Mononuclear cell (primary cell): Measurements from ENCODE around the gene PHOSPHO1. TPM values are rescaled to one million over a fixed set of nuclear protein-coding genes. Genes with fewer than 3 reads are reported as not detected.

Experiments
- H3K27me3 ChIP-seq: 2 replicates; pipeline ENCODE4 v1.6.0; 2011; ENCODE audit warnings: low read length, control low read depth; ENCODE audit not compliant: insufficient read depth
- H3K4me1 ChIP-seq: 2 replicates; pipeline ENCODE4 v1.5.1; 2011; ENCODE audit warnings: mild to moderate bottlenecking, low read length, control low read depth; ENCODE audit not compliant: insufficient read depth
- H3K4me3 ChIP-seq: 2 replicates; pipeline ENCODE4 v1.5.1; 2011; ENCODE audit warnings: mild to moderate bottlenecking, low read length, moderate library complexity
- H3K9me3 ChIP-seq: 2 replicates; pipeline ENCODE4 v1.5.1; 2011; ENCODE audit warnings: low read depth, mild to moderate bottlenecking, control low read depth, low read length
- total RNA-seq: library from RNA; depleted of rRNA; stranded (reverse); fragments of >200 nt; gene quantifications from one replicate; pipeline ENCODE4 v1.2.3, GENCODE V29; 2012

The PHOSPHO1 gene
- total RNA-seq, 1 donor, result 0.21 TPM

GRCh38 chr17:49229805-49230600 is 584 bp downstream of the PHOSPHO1 start:
- H3K27me3 ChIP-seq, result peaks cover 26% of the 10 kb centered on the region
- peak overlapping the region; percentile 57 for H3K4me3 ChIP-seq
- peaks cover 49% of the 10 kb centered on the region for H3K4me1 ChIP-seq
- H3K9me3 ChIP-seq, result no peaks in the 10 kb centered on the region

- H3K4me1 ChIP-seq, result peaks cover 52% of the 10 kb centered on the region
- no peaks in the 10 kb centered on the region for H3K9me3 ChIP-seq
- H3K4me3 ChIP-seq, result peak overlapping the region; percentile 57
- peaks cover 32% of the 10 kb centered on the region for H3K27me3 ChIP-seq
Observed at GRCh38 chr17:49229076-49229804, 1.3 kb downstream of the PHOSPHO1 start.

GRCh38 chr17:49227436-49228261 is 2.9 kb downstream of the PHOSPHO1 start:
- Histone ChIP-seq H3K4me3 (no peak overlapping the region), H3K4me1 (peaks cover 68% of the 10 kb centered on the region), H3K27me3 (peaks cover 32% of the 10 kb centered on the region), H3K9me3 (no peaks in the 10 kb centered on the region)

- Histone ChIP-seq H3K9me3 (no peaks in the 10 kb centered on the region), H3K4me1 (peaks cover 69% of the 10 kb centered on the region), H3K27me3 (peaks cover 32% of the 10 kb centered on the region), H3K4me3 (no peak overlapping the region)
Observed at GRCh38 chr17:49226771-49227435, 3.7 kb downstream of the PHOSPHO1 start.

- Histone ChIP-seq H3K9me3 (no peaks in the 10 kb centered on the region), H3K27me3 (peaks cover 26% of the 10 kb centered on the region), H3K4me1 (peaks cover 58% of the 10 kb centered on the region), H3K4me3 (no peak overlapping the region)
Observed at GRCh38 chr17:49225554-49226236, 4.9 kb downstream of the PHOSPHO1 start.

- Histone ChIP-seq H3K4me1 (peaks cover 56% of the 10 kb centered on the region), H3K9me3 (no peaks in the 10 kb centered on the region), H3K27me3 (peaks cover 26% of the 10 kb centered on the region), H3K4me3 (no peak overlapping the region)
Observed at GRCh38 chr17:49224997-49225337, 5.6 kb downstream of the PHOSPHO1 start.

GRCh38 chr17:49224198-49224996 is 6.2 kb downstream of the PHOSPHO1 start:
- Histone ChIP-seq H3K4me1 (peaks cover 57% of the 10 kb centered on the region), H3K27me3 (peaks cover 22% of the 10 kb centered on the region), H3K4me3 (no peak overlapping the region), H3K9me3 (no peaks in the 10 kb centered on the region)

GRCh38 chr17:49223517-49224197 is 6.9 kb downstream of the PHOSPHO1 start:
- Histone ChIP-seq H3K4me1 (peaks cover 64% of the 10 kb centered on the region), H3K9me3 (no peaks in the 10 kb centered on the region), H3K4me3 (no peak overlapping the region), H3K27me3 (peaks cover 17% of the 10 kb centered on the region)

- Histone ChIP-seq H3K27me3 (peaks cover 17% of the 10 kb centered on the region), H3K4me1 (peaks cover 69% of the 10 kb centered on the region), H3K9me3 (no peaks in the 10 kb centered on the region), H3K4me3 (no peak overlapping the region)
Observed at GRCh38 chr17:49223168-49223516, 7.4 kb downstream of the PHOSPHO1 start.

GRCh38 chr17:49219987-49220386 is 10.6 kb downstream of the PHOSPHO1 start:
- H3K4me1 ChIP-seq, result peaks cover 80% of the 10 kb centered on the region
- H3K27me3 ChIP-seq, result peaks cover 6% of the 10 kb centered on the region
- H3K9me3 ChIP-seq, result no peaks in the 10 kb centered on the region
- no peak overlapping the region for H3K4me3 ChIP-seq

- Histone ChIP-seq H3K4me3 (no peak overlapping the region), H3K27me3 (no peaks in the 10 kb centered on the region), H3K4me1 (peaks cover 80% of the 10 kb centered on the region)
Observed at GRCh38 chr17:49218941-49219913, 11.4 kb downstream of the PHOSPHO1 start.

GRCh38 chr17:49217651-49218413 is 12.8 kb downstream of the PHOSPHO1 start:
- Histone ChIP-seq H3K4me3 (no peak overlapping the region), H3K4me1 (peaks cover 80% of the 10 kb centered on the region), H3K9me3 (no peaks in the 10 kb centered on the region), H3K27me3 (no peaks in the 10 kb centered on the region)

More at GRCh38 chr17:49218941-49219913, 11.4 kb downstream of the PHOSPHO1 start:
- no peaks in the 10 kb centered on the region for H3K9me3 ChIP-seq
